NCI-H128 (cell line): ENCODE measurements around the gene HNF4A.
"Not testable (repeated sequence)": the region's sequence is repeated elsewhere in the genome, so short reads cannot be mapped to it uniquely, and the experiment has no call there.

Source experiments
- DNase-seq: peaks from one replicate; lab custom pipeline; 2025; ENCODE audit not compliant: unreplicated experiment; lab: John Stamatoyannopoulos, UW

HNF4A gene

GRCh38 chr20:44355498-44356352 lies at the start of gene HNF4A:
Gene HNF4A, plus strand, starts transcription at chr20:44355699. Its CDS starts 106 bp downstream, at chr20:44355805.
- no peak for DNase-seq

GRCh38 chr20:44306927-44307326 lies 48.6 kb upstream of the HNF4A start:
- no peak for DNase-seq

GRCh38 chr20:44309763-44310663 lies 45.5 kb upstream of the HNF4A start:
- no peak for DNase-seq

GRCh38 chr20:44310664-44311639 lies 44.5 kb upstream of the HNF4A start, which contains the start of gene FITM2:
Gene FITM2, minus strand, starts transcription at chr20:44311202. Its CDS starts 54 bp downstream, at chr20:44311148.
- DNase-seq: peak; percentile 94

GRCh38 chr20:44314870-44315269 lies 40.6 kb upstream of the HNF4A start:
- no peak for DNase-seq

- no peak for DNase-seq
Measured at GRCh38 chr20:44319839-44320422, 35.6 kb upstream of the HNF4A start.

- DNase-seq: no peak
Measured at GRCh38 chr20:44324343-44324742, 31.2 kb upstream of the HNF4A start.

- no peak for DNase-seq
Measured at GRCh38 chr20:44326391-44327159, 28.9 kb upstream of the HNF4A start.

- not testable (repeated sequence) for DNase-seq
Measured at GRCh38 chr20:44327748-44328147, 27.8 kb upstream of the HNF4A start.

GRCh38 chr20:44328428-44328827 lies 27.1 kb upstream of the HNF4A start:
- no peak for DNase-seq

- no peak for DNase-seq
Measured at GRCh38 chr20:44331201-44331600, 24.3 kb upstream of the HNF4A start.

- DNase-seq: no peak
Measured at GRCh38 chr20:44334306-44334705, 21.2 kb upstream of the HNF4A start.

GRCh38 chr20:44334709-44335108 lies 20.8 kb upstream of the HNF4A start:
- DNase-seq: no peak

GRCh38 chr20:44335675-44336074 lies 19.8 kb upstream of the HNF4A start:
- DNase-seq: no peak

GRCh38 chr20:44336086-44336485 lies 19.4 kb upstream of the HNF4A start:
- DNase-seq: no peak

GRCh38 chr20:44336725-44337380 lies 18.6 kb upstream of the HNF4A start, which contains the start of gene R3HDML:
Gene R3HDML, plus strand, starts transcription at chr20:44337043. Its CDS starts 115 bp downstream, at chr20:44337158.
- DNase-seq: no peak

GRCh38 chr20:44342248-44342647 lies 13.3 kb upstream of the HNF4A start:
- DNase-seq: no peak

- no peak for DNase-seq
Measured at GRCh38 chr20:44343162-44343675, 12.3 kb upstream of the HNF4A start.

GRCh38 chr20:44344723-44345122 lies 10.8 kb upstream of the HNF4A start:
- no peak for DNase-seq
